HepG2 (cell line): ENCODE measurements around the gene TMEM250. TPM values are rescaled to one million over a fixed set of nuclear protein-coding genes. Genes with fewer than 3 reads are reported as not detected.

Experiments
- ATAC-seq: fragments of 200-7000 bp; cut with Tn5 transposase; 3 replicates; pipeline ENCODE4 v1.9.1; 2020; ENCODE audit warnings: mild to moderate bottlenecking, moderate library complexity
- BruUV-seq: library from RNA; stranded (reverse); fragments of 400-500 nt; replicated peaks from 2 replicates; lab custom pipeline; 2021; lab: Mats Ljungman, UMichigan
- CTCF ChIA-PET: fragments of 300-600 bp; formaldehyde crosslinking; extraction: SDS; loops from one replicate; lab custom pipeline; 2021; ENCODE audit warnings: low total read pairs, inconsistent platforms, low intra/inter-chr PET ratio; lab: Yijun Ruan, JAX
- POLR2A ChIA-PET: fragments of 350-600 bp; sonication (Branson Sonifier 250); formaldehyde crosslinking; loops from one replicate; lab custom pipeline; 2020; ENCODE audit warnings: antibody characterized with exemption, inconsistent platforms; lab: Yijun Ruan, JAX
- DNase-seq: peaks from one replicate; pipeline ENCODE4 v3.0.0-alpha.2; 2015; ENCODE audit warnings: low spot score
- FAIRE-seq: peaks from 3 replicates; lab custom pipeline; 2011; peaks lifted over from hg19 to GRCh38; lab: Jason Lieb, UNC
- H2AFZ ChIP-seq: one replicate; pipeline ENCODE4 v1.6.1; 2011; ENCODE audit warnings: low read length, inconsistent platforms
- H3K27ac ChIP-seq: fragments of 300-600 bp; 3 replicates; pipeline ENCODE4 v1.8.0; 2011; ENCODE audit warnings: mixed run types, mild to moderate bottlenecking, mixed read lengths, low read length, inconsistent platforms; ENCODE audit not compliant: insufficient read depth; ENCODE audit errors: extremely low read length
- H3K27me3 ChIP-seq, 2 experiments: fragments of 200-600 bp in 1 of 2; 2 replicates in 1 of 2; 3 replicates in 1 of 2; pipeline versions ENCODE4 v1.6.0 to v1.8.0; 2011; ENCODE audit warnings: low read length in 2 of 2, mild to moderate bottlenecking in 2 of 2, moderate library complexity in 2 of 2, inconsistent platforms in 1 of 2; ENCODE audit not compliant: insufficient read depth in 2 of 2, control insufficient read depth in 1 of 2
- H3K36me3 ChIP-seq, 2 experiments: fragments of 200-600 bp in 1 of 2; replicated peaks in 1 of 2; 2 replicates in 1 of 2; 3 replicates in 1 of 2; pipeline versions ENCODE4 v1.5.1 to v1.8.0; 2011; ENCODE audit warnings: low read length in 2 of 2, inconsistent platforms in 1 of 2; ENCODE audit not compliant: insufficient read depth in 2 of 2, control insufficient read depth in 1 of 2
- H3K4me1 ChIP-seq: 2 replicates; pipeline ENCODE4 v1.5.1; 2012; ENCODE audit warnings: low read length, inconsistent platforms; ENCODE audit not compliant: insufficient read depth
- H3K4me2 ChIP-seq: 2 replicates; pipeline ENCODE4 v1.6.0; 2011; ENCODE audit warnings: low read depth, low read length, inconsistent platforms
- H3K4me3 ChIP-seq, 3 experiments: fragments of 200-600 bp in 1 of 3; sonication (generic), shearing (Covaris generic) in 1 of 3; replicated peaks in 1 of 3; 2 replicates each; pipeline ENCODE4 v1.5.1; 2011 to 2016; ENCODE audit warnings: low read length in 3 of 3, inconsistent platforms in 2 of 3, low read depth in 2 of 3, mild to moderate bottlenecking in 2 of 3, control low read depth in 1 of 3, mixed read lengths in 1 of 3; ENCODE audit not compliant: insufficient read depth in 1 of 3
- H3K79me2 ChIP-seq: one replicate; pipeline ENCODE4 v1.6.1; 2011; ENCODE audit warnings: low read length, inconsistent platforms; ENCODE audit not compliant: insufficient read depth
- H3K9ac ChIP-seq: 2 replicates; pipeline ENCODE4 v1.6.0; 2011; ENCODE audit warnings: mild to moderate bottlenecking, low read depth, low read length, inconsistent platforms; ENCODE audit not compliant: insufficient read depth
- H3K9me3 ChIP-seq: 2 replicates; pipeline ENCODE4 v1.5.1; 2012; ENCODE audit warnings: mild to moderate bottlenecking, low read length
- H4K20me1 ChIP-seq: 2 replicates; pipeline ENCODE4 v1.6.0; 2011; ENCODE audit warnings: inconsistent platforms, mild to moderate bottlenecking, low read length, moderate library complexity; ENCODE audit not compliant: insufficient read depth
- EP300 ChIP-seq, 3 experiments: sonication (generic) in 1 of 3; formaldehyde crosslinking in 1 of 3; IDR thresholded peaks; 2 replicates each; pipeline versions ENCODE4 v1.5.1 to v1.6.1; 2011 to 2020; ENCODE audit warnings: low read depth in 2 of 3, low read length in 2 of 3, borderline replicate concordance in 1 of 3, improper control_type of control experiment in 1 of 3, mild to moderate bottlenecking in 1 of 3, missing genetic modification reagents in 1 of 3, moderate library complexity in 1 of 3
- GMEB2 ChIP-seq: IDR thresholded peaks from 2 replicates; pipeline ENCODE4 v1.6.1; 2016; ENCODE audit warnings: missing biosample characterization, missing genetic modification reagents, low read depth
- HDAC2 ChIP-seq: sonication (generic); formaldehyde crosslinking; IDR thresholded peaks from 2 replicates; pipeline ENCODE4 v1.4.0; 2020; ENCODE audit warnings: missing genetic modification reagents
- MAFF ChIP-seq: IDR thresholded peaks from 2 replicates; pipeline ENCODE4 v1.6.1; 2011; ENCODE audit warnings: low read depth, low read length, improper control_type of control experiment
- SMC3 ChIP-seq: IDR thresholded peaks from 2 replicates; pipeline ENCODE4 v1.6.1; 2011; ENCODE audit warnings: low read length, improper control_type of control experiment
- TOPORS ChIP-seq: sonication (generic); formaldehyde crosslinking; IDR thresholded peaks from 2 replicates; pipeline ENCODE4 v1.8.0; 2023; ENCODE audit warnings: mild to moderate bottlenecking, missing genetic modification reagents
- ZKSCAN1 ChIP-seq: fragments of 150-350 bp; IDR thresholded peaks from 2 replicates; pipeline ENCODE4 v1.6.1; 2014; ENCODE audit warnings: low read length
- ZNF275 ChIP-seq: sonication (generic); formaldehyde crosslinking; IDR thresholded peaks from 2 replicates; pipeline ENCODE4 v1.8.0; 2022; ENCODE audit warnings: missing genetic modification reagents, mild to moderate bottlenecking, inconsistent platforms, borderline replicate concordance
- ZNF337 ChIP-seq: sonication (generic); formaldehyde crosslinking; IDR thresholded peaks from 2 replicates; pipeline ENCODE4 v1.5.1; 2020; ENCODE audit warnings: missing genetic modification reagents, low read depth, mild to moderate bottlenecking, borderline replicate concordance
- ZNF619 ChIP-seq: sonication (generic); formaldehyde crosslinking; IDR thresholded peaks from 2 replicates; pipeline ENCODE4 v1.4.0; 2020; ENCODE audit warnings: mild to moderate bottlenecking, missing genetic modification reagents
- WGBS: methylation state at CpG from one replicate; pipeline ENCODE4 v1.1.6; 2017; ENCODE audit warnings: low lambda C conversion rate; 5-methylcytosine and 5-hydroxymethylcytosine counted together
- in situ Hi-C: cut with HindIII; loops from 2 replicates; pipeline ENCODE4 v1.10.0; 2017; ENCODE audit warnings: low pct_unique_long_range_greater_than_20kb; ENCODE audit not compliant: extremely low pct_ligation_motif_present
- intact Hi-C: fragments of 100-400 bp; cut with micrococcal nuclease; formaldehyde crosslinking; loops from one replicate; pipeline ENCODE4 v1.10.0; 2022; ENCODE audit not compliant: unreplicated experiment
- polyA plus RNA-seq, 8 experiments: library from polyadenylated mRNA; depleted of rRNA in 3 of 8; stranded (reverse) in 7 of 8; unstranded in 1 of 8; fragments of >200 nt; fragmentation: Illumina TruSeq in 4 of 8; extraction: Trizol in 4 of 8; gene quantifications; 2 replicates each; pipeline versions ENCODE4 v1.2.1 to v1.2.3, GENCODE V29; 2011 to 2016; ENCODE audit warnings: low read depth in 4 of 8, missing spikeins in 1 of 8, mixed read lengths in 1 of 8; ENCODE audit not compliant: insufficient read depth in 1 of 8
- total RNA-seq, 5 experiments: library from RNA; depleted of rRNA; stranded (reverse); fragments of >200 nt; fragmentation: Illumina TruSeq; extraction: Trizol; gene quantifications; 2 replicates each; pipeline ENCODE4 v1.2.3, GENCODE V29; 2016; ENCODE audit warnings: low read depth in 1 of 5

The TMEM250 gene
- total and polyA plus RNA-seq, 2 of the 13 experiments (the other 11 are each of a cell fraction or from before 2014, with no cell fraction given), result 5.5 to 13.9 TPM

GRCh38 chr9:136154943-136155342 is 36.3 kb upstream of the TMEM250 start:
- Histone ChIP-seq H3K4me1 (no peaks in the 10 kb centered on the region; the same call in 1 of the 2 replicates), H4K20me1 (no peaks in the 10 kb centered on the region), H3K4me3 (no peak overlapping the region), H2AFZ (no peak overlapping the region), H3K9ac (no peak overlapping the region), H3K4me2 (no peak overlapping the region), H3K27ac (no peak overlapping the region), H3K27me3 (peaks cover 12 to 63% of the 10 kb centered on the region in 2 experiments; a peak in 4 of 5 replicates), H3K36me3 (no peaks in the 10 kb centered on the region), H3K79me2 (no peaks in the 10 kb centered on the region), H3K9me3 (no peaks in the 10 kb centered on the region)
- WGBS, result 45% methylated on average over 14 of the region's 14 CpGs
- intact Hi-C loops, result no loop called here
- FAIRE-seq (no peak), DNase-seq (no peak), ATAC-seq (no peak)
- no peak for TF ChIP-seq HDAC2 (CRISPR knock-in tag)
- TF ChIP-seq ZNF337 (CRISPR knock-in tag), result no peak
- TF ChIP-seq EP300 (IDR thresholded peaks at IDR 0.05; ENCODE audit: low read depth in 2 of 2, low read length in 2 of 2), result no peak
- no peak for TF ChIP-seq EP300 (CRISPR knock-in tag; IDR thresholded peaks at IDR 0.05; ENCODE audit: borderline replicate concordance)
- TF ChIP-seq MAFF, result no peak
- TF ChIP-seq GMEB2, result no peak
- no peak for TF ChIP-seq TOPORS (CRISPR knock-in tag)
- no peak for TF ChIP-seq ZNF619 (CRISPR knock-in tag)
- no peak for TF ChIP-seq ZNF275 (CRISPR knock-in tag)
- TF ChIP-seq ZKSCAN1, result no peak
- TF ChIP-seq SMC3, result no peak
- ChIA-PET CTCF (no interaction called here), POLR2A (no interaction called here)
- BruUV-seq, result no TSS peak
- in situ Hi-C loops, result no loop called here
